PFSK-1 (cell line): ENCODE results near the gene UXS1.

Experiments
- POLR2AphosphoS5 ChIP-seq: IDR thresholded peaks from 2 replicates; pipeline ENCODE4 v1.6.1; 2012; ENCODE audit warnings: low read depth, mild to moderate bottlenecking, control low read depth, low read length, moderate library complexity
- REST ChIP-seq, 2 experiments: IDR thresholded peaks; 2 replicates each; pipeline versions ENCODE4 v1.6.1 to v1.8.0; 2011 to 2012; ENCODE audit warnings: low read depth in 2 of 2, low read length in 2 of 2, control low read depth in 1 of 2, inconsistent platforms in 1 of 2, mild to moderate bottlenecking in 1 of 2, moderate library complexity in 1 of 2; ENCODE audit not compliant: insufficient read depth in 1 of 2
- SIN3A ChIP-seq: IDR thresholded peaks from 2 replicates; pipeline ENCODE4 v1.6.1; 2012; ENCODE audit warnings: mild to moderate bottlenecking, low read length, moderate library complexity, borderline replicate concordance; ENCODE audit not compliant: insufficient read depth
- TAF1 ChIP-seq: IDR thresholded peaks from 2 replicates; pipeline ENCODE4 v1.6.1; 2012; ENCODE audit warnings: low read length, control low read depth, borderline replicate concordance; ENCODE audit not compliant: insufficient read depth

DNA sequence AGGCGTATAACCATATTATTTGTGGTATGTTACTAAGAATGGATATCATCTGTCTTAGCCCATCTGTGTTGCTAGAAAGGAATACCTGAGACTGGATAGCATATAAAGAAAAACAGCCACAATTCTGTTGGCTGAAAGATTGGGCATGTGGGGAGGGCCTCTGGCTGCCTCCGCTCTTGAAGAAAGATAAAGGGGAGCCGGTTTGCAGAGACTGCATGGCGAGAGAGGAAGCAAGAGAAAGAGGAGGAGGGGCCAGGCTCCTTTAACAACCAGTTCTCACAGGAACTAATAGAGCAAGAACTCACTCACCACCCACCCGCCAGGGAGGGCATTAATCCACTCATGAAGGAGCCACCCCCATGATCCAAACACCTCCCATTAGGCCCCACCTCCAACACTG lies 29.2 kb upstream of the UXS1 start:
- TF ChIP-seq TAF1 = no peak
- no peak for TF ChIP-seq POLR2AphosphoS5
- no peak for TF ChIP-seq REST (IDR thresholded peaks at IDR 0.05; ENCODE audit: insufficient read depth in 1 of 2, low read depth in 2 of 2, low read length in 2 of 2)
- TF ChIP-seq SIN3A = no peak
